ENCODE measurements around the gene MRTFA.

MRTFA gene

DNA sequence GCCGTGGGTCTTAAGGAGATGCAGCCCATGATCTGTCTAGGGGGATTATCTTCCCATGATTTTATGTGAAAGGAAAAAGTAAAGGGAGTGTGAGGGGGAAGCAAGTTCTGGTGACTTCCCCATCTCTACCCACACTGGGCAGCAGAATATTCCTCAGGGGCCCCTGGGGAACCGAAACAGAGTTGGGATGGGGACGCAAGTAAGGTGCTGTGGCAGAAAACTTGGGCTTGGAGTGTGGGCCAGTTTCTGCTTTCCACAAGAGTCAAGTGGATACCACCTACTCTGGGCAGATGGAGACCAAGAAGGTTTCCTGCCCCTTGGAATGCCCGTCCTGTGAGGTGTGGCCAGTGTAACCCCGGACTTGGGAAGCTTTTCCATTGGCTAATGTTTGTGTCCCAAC is 201.8 kb downstream of the MRTFA start:
- no peak for DNase-seq (ENCODE audit: low spot score)
- TF ChIP-seq, protein P1, sequence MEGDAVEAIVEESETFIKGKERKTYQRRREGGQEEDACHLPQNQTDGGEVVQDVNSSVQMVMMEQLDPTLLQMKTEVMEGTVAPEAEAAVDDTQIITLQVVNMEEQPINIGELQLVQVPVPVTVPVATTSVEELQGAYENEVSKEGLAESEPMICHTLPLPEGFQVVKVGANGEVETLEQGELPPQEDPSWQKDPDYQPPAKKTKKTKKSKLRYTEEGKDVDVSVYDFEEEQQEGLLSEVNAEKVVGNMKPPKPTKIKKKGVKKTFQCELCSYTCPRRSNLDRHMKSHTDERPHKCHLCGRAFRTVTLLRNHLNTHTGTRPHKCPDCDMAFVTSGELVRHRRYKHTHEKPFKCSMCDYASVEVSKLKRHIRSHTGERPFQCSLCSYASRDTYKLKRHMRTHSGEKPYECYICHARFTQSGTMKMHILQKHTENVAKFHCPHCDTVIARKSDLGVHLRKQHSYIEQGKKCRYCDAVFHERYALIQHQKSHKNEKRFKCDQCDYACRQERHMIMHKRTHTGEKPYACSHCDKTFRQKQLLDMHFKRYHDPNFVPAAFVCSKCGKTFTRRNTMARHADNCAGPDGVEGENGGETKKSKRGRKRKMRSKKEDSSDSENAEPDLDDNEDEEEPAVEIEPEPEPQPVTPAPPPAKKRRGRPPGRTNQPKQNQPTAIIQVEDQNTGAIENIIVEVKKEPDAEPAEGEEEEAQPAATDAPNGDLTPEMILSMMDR (IDR thresholded peaks at IDR 0.05; ENCODE audit: extremely low read depth, missing control alignments), result no peak

DNA sequence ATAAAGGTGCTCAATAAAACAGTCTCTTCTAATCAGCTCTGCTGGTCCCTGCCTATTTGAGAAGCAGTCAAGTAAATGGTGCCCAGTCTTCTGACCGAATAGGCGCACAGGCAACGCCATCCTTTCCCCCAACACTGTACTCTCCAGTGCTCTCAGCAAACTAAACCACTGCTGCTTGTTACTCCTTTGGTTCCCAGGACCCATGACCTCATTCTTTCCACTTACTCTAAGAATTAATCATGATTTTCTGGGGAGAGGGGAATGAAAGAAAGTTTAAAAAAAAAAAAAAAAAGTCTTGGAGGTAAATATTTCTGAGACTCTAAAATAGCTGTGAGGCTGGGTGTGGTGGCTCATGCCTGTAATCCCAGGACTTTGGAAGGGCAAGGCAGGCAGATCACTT is 202.4 kb downstream of the MRTFA start:
- TF ChIP-seq, protein P1 (IDR thresholded peaks at IDR 0.05; ENCODE audit: extremely low read depth, missing control alignments), result no peak
- no peak for DNase-seq (ENCODE audit: low spot score)

DNA sequence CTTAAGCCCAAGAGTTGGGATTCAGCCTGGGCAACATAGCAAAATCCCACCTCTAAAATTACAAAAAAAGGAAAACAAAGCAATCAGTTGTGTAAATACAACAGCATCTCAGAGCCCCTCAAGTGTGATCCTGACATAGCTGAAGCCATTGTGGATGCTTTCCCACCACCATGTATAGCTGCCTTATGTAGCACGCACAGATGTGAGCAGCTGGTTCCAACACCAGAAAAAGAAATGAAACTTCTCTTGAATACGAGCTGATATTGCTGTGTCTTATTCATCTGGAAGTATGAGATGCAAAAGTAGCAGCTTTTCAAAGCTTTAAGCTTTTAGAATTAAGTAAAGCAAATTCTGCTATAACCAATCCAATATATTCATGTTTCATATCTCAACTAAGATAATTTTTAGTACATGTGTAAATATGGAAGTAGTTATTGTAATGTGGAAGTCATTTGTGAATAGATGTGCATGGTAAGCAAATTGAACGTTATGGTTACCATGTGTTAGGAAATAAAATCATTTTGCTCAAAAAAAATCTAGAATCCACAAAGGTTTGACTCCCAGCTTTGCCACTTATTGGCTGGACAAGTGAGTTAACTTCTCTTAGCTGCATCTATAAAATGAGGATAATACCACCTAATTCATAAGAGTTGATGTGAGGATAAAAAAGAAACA is 203.0 kb downstream of the MRTFA start:
- TF ChIP-seq, protein P1 (IDR thresholded peaks at IDR 0.05; ENCODE audit: extremely low read depth, missing control alignments), result no peak
- DNase-seq (ENCODE audit: low spot score), result no peak

DNA sequence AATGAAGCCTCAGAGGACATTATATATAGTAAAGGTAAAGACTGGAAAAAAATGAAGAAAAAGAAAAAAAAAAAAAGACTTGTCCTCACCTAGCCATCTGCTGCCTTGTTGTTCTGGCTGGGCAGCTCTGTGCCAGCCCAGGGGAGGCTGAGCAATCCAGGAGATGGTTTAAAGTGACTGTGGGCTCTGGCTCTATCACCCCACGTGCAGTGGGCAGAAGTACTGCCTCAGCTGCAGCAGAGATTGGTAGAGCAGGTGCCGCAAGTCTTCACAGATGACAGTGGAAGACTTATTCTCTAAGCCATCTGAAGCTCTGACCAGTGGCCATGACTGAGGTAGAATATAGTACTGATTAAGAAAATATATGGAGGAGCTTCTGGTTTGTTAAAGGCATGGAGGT is 203.9 kb downstream of the MRTFA start:
- TF ChIP-seq, protein P1 (IDR thresholded peaks at IDR 0.05; ENCODE audit: extremely low read depth, missing control alignments), result no peak
- DNase-seq (ENCODE audit: low spot score), result no peak

DNA sequence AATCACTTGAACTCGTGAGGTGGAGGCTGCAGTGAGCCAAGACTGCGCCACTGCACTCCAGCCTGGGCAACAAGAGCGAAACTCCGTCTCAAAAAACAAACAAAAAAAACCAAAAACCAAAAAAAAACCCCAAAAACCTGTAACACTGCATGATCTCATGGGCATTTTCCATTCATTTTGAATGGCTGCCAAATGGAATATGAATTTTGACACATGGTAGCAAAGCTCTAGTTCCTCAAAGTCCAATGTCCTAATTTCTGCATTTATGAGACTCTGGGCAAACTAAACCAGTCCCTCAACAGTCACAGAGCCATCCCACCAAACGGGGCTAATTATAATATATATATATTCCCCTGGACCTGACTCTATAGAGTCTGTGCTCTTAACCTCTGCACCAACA is 204.4 kb downstream of the MRTFA start:
- TF ChIP-seq, protein P1 (IDR thresholded peaks at IDR 0.05; ENCODE audit: extremely low read depth, missing control alignments), result no peak
- no peak for DNase-seq (ENCODE audit: low spot score)

DNA sequence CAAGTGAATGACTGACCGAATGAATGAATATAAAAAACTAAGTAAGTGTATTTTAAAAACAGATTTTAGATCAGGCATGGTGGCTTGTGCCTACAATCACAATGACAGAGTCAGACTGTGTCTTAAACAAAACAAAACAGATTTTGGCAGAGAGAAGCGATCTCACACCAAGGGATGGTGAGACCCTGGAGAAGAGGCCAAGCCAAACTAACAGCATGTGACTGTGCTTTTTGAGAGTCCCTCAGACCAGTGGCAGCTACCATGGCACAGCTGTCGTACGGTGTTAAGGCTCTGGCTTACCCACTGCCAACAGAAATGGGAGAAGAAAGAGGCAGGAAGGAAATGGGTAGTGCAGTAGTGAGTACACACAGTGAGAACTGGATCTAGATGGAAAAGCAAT is 205.5 kb downstream of the MRTFA start:
- no peak for DNase-seq (ENCODE audit: low spot score)
- TF ChIP-seq, protein P1 (IDR thresholded peaks at IDR 0.05; ENCODE audit: extremely low read depth, missing control alignments), result no peak

DNA sequence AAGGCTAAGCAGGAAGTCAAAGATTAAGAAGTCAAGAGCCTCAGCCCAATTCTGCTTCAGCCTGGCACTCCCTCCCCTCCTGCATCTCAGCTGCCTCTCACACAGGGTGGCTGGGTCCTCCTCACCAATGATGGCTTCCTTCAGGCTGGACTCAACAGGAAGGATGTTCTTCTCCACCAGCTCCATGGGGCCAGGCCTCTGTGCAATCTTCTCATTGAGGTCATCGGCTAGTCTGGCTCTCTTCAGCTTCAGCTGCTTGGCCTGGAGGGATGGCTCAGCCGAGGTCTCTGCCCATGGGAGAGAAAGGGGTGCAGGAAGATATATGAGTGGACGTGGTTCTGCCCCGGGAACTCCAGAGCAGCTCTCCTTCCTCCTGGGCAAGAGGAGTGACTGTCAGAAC is 207.0 kb downstream of the MRTFA start:
- DNase-seq (ENCODE audit: low spot score), result no peak
- TF ChIP-seq, protein P1 (IDR thresholded peaks at IDR 0.05; ENCODE audit: extremely low read depth, missing control alignments), result no peak

Measured in GM20000 (cell line).